K562 (cell line): Measurements from ENCODE around the gene IL2RG. TPM values are rescaled to one million over a fixed set of nuclear protein-coding genes. Genes with fewer than 3 reads are reported as not detected.

ENCODE experiments used
- ATAC-seq: fragments of 200-7000 bp; cut with Tn5 transposase; 3 replicates; pipeline ENCODE4 v1.9.1; 2020; ENCODE audit warnings: moderate library complexity
- BruUV-seq: library from RNA; stranded (reverse); fragments of 400-500 nt; replicated peaks from 2 replicates; lab custom pipeline; 2021; lab: Mats Ljungman, UMichigan
- CTCF ChIA-PET: fragments of 300-600 bp; formaldehyde crosslinking; extraction: SDS; loops from one replicate; lab custom pipeline; 2021; ENCODE audit warnings: low intra/inter-chr PET ratio; lab: Yijun Ruan, JAX
- POLR2A ChIA-PET: fragments of 300-600, 350-650 bp; sonication (Branson Sonifier 250); formaldehyde crosslinking; extraction: SDS; loops from one replicate; lab custom pipeline; 2021; ENCODE audit warnings: antibody characterized with exemption, inconsistent platforms; lab: Yijun Ruan, JAX
- DNase-seq, 4 experiments: peaks; one replicate each; pipeline versions ENCODE4 v3.0.0 to v3.0.0-alpha.2; 2011 to 2018; ENCODE audit warnings: low spot score in 3 of 4, mixed read lengths in 3 of 4; ENCODE audit errors: extremely low read depth in 1 of 4
- FAIRE-seq: peaks from 2 replicates; lab custom pipeline; 2011; peaks lifted over from hg19 to GRCh38; lab: Jason Lieb, UNC
- H2AFZ ChIP-seq: 2 replicates; pipeline ENCODE4 v1.6.0; 2011; ENCODE audit warnings: low read depth, low read length, control low read depth, inconsistent platforms
- H3K27ac ChIP-seq: fragments of 200-600 bp; 3 replicates; pipeline ENCODE4 v1.8.0; 2011; ENCODE audit warnings: low read depth, mild to moderate bottlenecking, control low read depth, inconsistent platforms, low read length, moderate library complexity, mixed read lengths; ENCODE audit errors: extremely low read depth
- H3K27me3 ChIP-seq, 2 experiments: fragments of 300-600 bp in 1 of 2; 2 replicates in 1 of 2; 3 replicates in 1 of 2; pipeline versions ENCODE4 v1.6.0 to v1.8.0; 2011; ENCODE audit warnings: inconsistent platforms in 2 of 2, low read length in 2 of 2, mild to moderate bottlenecking in 1 of 2, mixed read lengths in 1 of 2, moderate library complexity in 1 of 2; ENCODE audit not compliant: control insufficient read depth in 2 of 2, insufficient read depth in 2 of 2
- H3K36me3 ChIP-seq: fragments of 300-600 bp; 3 replicates; pipeline ENCODE4 v1.8.0; 2011; ENCODE audit warnings: mild to moderate bottlenecking, low read length, inconsistent platforms; ENCODE audit not compliant: control insufficient read depth, insufficient read depth
- H3K4me1 ChIP-seq, 2 experiments: fragments of 200-600 bp in 1 of 2; replicated peaks in 1 of 2; 2 replicates in 1 of 2; 3 replicates in 1 of 2; pipeline versions ENCODE4 v1.5.1 to v1.8.0; 2011; ENCODE audit warnings: inconsistent platforms in 2 of 2, low read length in 2 of 2, mild to moderate bottlenecking in 1 of 2, mixed read lengths in 1 of 2, moderate library complexity in 1 of 2; ENCODE audit not compliant: control insufficient read depth in 2 of 2, insufficient read depth in 2 of 2
- H3K4me2 ChIP-seq: 2 replicates; pipeline ENCODE4 v1.6.1; 2011; ENCODE audit warnings: low read length, control low read depth, inconsistent platforms, mixed read lengths; ENCODE audit not compliant: insufficient read depth
- H3K4me3 ChIP-seq: fragments of 200-600 bp; sonication (generic), shearing (Covaris generic); 2 replicates; pipeline ENCODE4 v1.5.1; 2016; ENCODE audit warnings: control low read depth, inconsistent platforms
- H3K79me2 ChIP-seq: fragments of 200-600 bp; 3 replicates; pipeline ENCODE4 v1.8.0; 2011; ENCODE audit warnings: low read length, inconsistent platforms; ENCODE audit not compliant: control insufficient read depth, insufficient read depth
- H3K9ac ChIP-seq, 2 experiments: 2 replicates each; pipeline versions ENCODE4 v1.6.0 to v1.6.1; 2011; ENCODE audit warnings: low read depth in 2 of 2, low read length in 2 of 2, control low read depth in 1 of 2, inconsistent platforms in 1 of 2, mild to moderate bottlenecking in 1 of 2, mixed read lengths in 1 of 2; ENCODE audit not compliant: insufficient read depth in 1 of 2
- H3K9me1 ChIP-seq: one replicate; pipeline ENCODE4 v1.6.0; 2011; ENCODE audit warnings: inconsistent platforms, mild to moderate bottlenecking, low read length, moderate library complexity; ENCODE audit not compliant: control insufficient read depth, insufficient read depth
- H3K9me3 ChIP-seq: replicated peaks from 2 replicates; pipeline ENCODE4 v1.5.1; 2011; ENCODE audit warnings: low read depth, low read length, inconsistent platforms; ENCODE audit not compliant: control insufficient read depth, insufficient read depth
- H4K20me1 ChIP-seq: replicated peaks from 2 replicates; pipeline ENCODE4 v1.6.1; 2011; ENCODE audit warnings: low read length, inconsistent platforms, mixed read lengths; ENCODE audit not compliant: control insufficient read depth, insufficient read depth
- C11orf30 ChIP-seq: fragments of 450-650 bp; IDR thresholded peaks from 2 replicates; pipeline ENCODE4 v1.6.1; 2016; ENCODE audit warnings: low read depth, mild to moderate bottlenecking
- MLLT1 ChIP-seq, 2 experiments: fragments of 450-650 bp; IDR thresholded peaks; 2 replicates each; pipeline ENCODE4 v1.6.1; 2016
- MYC ChIP-seq, 2 experiments: fragments of 250-450 bp in 1 of 2; sonication (Bioruptor Pico) in 1 of 2; IDR thresholded peaks; 2 replicates each; pipeline versions ENCODE4 v1.5.1 to v1.6.1; 2012 to 2021; ENCODE audit warnings: low read depth in 2 of 2, borderline replicate concordance in 1 of 2, improper control_type of control experiment in 1 of 2, low read length in 1 of 2, mild to moderate bottlenecking in 1 of 2, moderate library complexity in 1 of 2
- RCOR1 ChIP-seq, 2 experiments: IDR thresholded peaks; 2 replicates each; pipeline ENCODE4 v1.6.1; 2012; ENCODE audit warnings: low read depth in 2 of 2, low read length in 2 of 2, borderline replicate concordance in 1 of 2, improper control_type of control experiment in 1 of 2
- SIN3A ChIP-seq, 2 experiments: fragments of 150-350 bp in 1 of 2; IDR thresholded peaks; 2 replicates each; pipeline ENCODE4 v1.6.1; 2011 to 2016; ENCODE audit warnings: borderline replicate concordance in 2 of 2, low read depth in 2 of 2, low read length in 2 of 2, mild to moderate bottlenecking in 2 of 2, moderate library complexity in 2 of 2; ENCODE audit not compliant: control insufficient read depth in 1 of 2
- SMARCA5 ChIP-seq: fragments of 450-650 bp; IDR thresholded peaks from 2 replicates; pipeline ENCODE4 v1.6.1; 2016
- STAT5A ChIP-seq: IDR thresholded peaks from 2 replicates; pipeline ENCODE4 v1.6.1; 2012; ENCODE audit warnings: low read length, inconsistent platforms, borderline replicate concordance
- TEAD1 ChIP-seq, 2 experiments: fragments of 450-650 bp in 1 of 2; sonication (generic) in 1 of 2; formaldehyde crosslinking; IDR thresholded peaks; 2 replicates each; pipeline versions ENCODE4 v1.4.0 to v1.8.0; 2020 to 2022; ENCODE audit warnings: mild to moderate bottlenecking in 2 of 2, missing genetic modification reagents in 1 of 2
- ZBTB7A ChIP-seq: IDR thresholded peaks from 2 replicates; pipeline ENCODE4 v1.6.1; 2011; ENCODE audit warnings: low read depth, mild to moderate bottlenecking, low read length, moderate library complexity, borderline replicate concordance; ENCODE audit not compliant: control insufficient read depth
- ZNF316 ChIP-seq: fragments of 450-650 bp; IDR thresholded peaks from 2 replicates; pipeline ENCODE4 v1.6.1; 2016
- ZNF354B ChIP-seq: fragments of 250-450 bp; sonication (Bioruptor Pico); IDR thresholded peaks from 2 replicates; pipeline ENCODE4 v1.4.0; 2020
- ZSCAN32 ChIP-seq: fragments of 450-650 bp; formaldehyde crosslinking; IDR thresholded peaks from 2 replicates; pipeline ENCODE4 v1.4.0; 2020; ENCODE audit warnings: mild to moderate bottlenecking, moderate library complexity
- WGBS: fragments of 100-300 bp; shearing (Covaris generic); methylation state at CpG from one replicate; pipeline ENCODE4 v1.1.6; 2016; ENCODE audit warnings: low coverage, mixed read lengths; ENCODE audit not compliant: insufficient coverage; ENCODE audit errors: missing lambda C conversion rate; 5-methylcytosine and 5-hydroxymethylcytosine counted together
- in situ Hi-C: fragments of 300-500 bp; cut with MboI; formaldehyde crosslinking; loops from 4 replicates; pipeline ENCODE4 v1.15.0; 2018; ENCODE audit warnings: inconsistent platforms, mixed read lengths
- intact Hi-C: fragments of 100-400 bp; cut with micrococcal nuclease; formaldehyde crosslinking; loops from 2 replicates; pipeline ENCODE4 v1.14.2; 2022
- polyA plus RNA-seq, 8 experiments: library from polyadenylated mRNA; depleted of rRNA in 4 of 8; stranded (reverse) in 5 of 8; unstranded in 3 of 8; fragments of >200 nt; fragmentation: Nextera tagmentation in 2 of 8; fragmentation: Illumina TruSeq in 1 of 8; extraction: Ambion mirVana in 2 of 8; extraction: Trizol in 1 of 8; gene quantifications; 2 replicates each; pipeline versions ENCODE4 v1.2.1 to v1.2.3, GENCODE V29; 2011 to 2014; ENCODE audit warnings: inconsistent platforms in 1 of 8, missing spikeins in 1 of 8
- total RNA-seq, 7 experiments: library from RNA; depleted of rRNA in 6 of 7; stranded (reverse); fragments of >200 nt in 6 of 7; fragmentation: Illumina TruSeq in 2 of 7; extraction: Trizol in 2 of 7; gene quantifications; 2 replicates each; pipeline versions ENCODE4 v1.2.1 to v1.2.3, GENCODE V29; 2011 to 2021; ENCODE audit warnings: low replicate concordance in 1 of 7

The IL2RG gene
- total and polyA plus RNA-seq, 9 of the 15 experiments (the other 6 are each of a cell fraction or from before 2014, with no cell fraction given), result 5.5 to 55.4 (median 19.7) TPM

GRCh38 chrX:71105628-71106027 is 5.7 kb downstream of the IL2RG start:
- FAIRE-seq (peak; percentile 58), ATAC-seq (no peak), DNase-seq (no peak)
- H2AFZ ChIP-seq, result peak overlapping the region; percentile 29; the same call in 1 of the 2 replicates
- no peaks in the 10 kb centered on the region for H3K27me3 ChIP-seq
- BruUV-seq, result no TSS peak
- H3K4me2 ChIP-seq, result peak overlapping the region; percentile 46; the same call in 1 of the 2 replicates
- peak overlapping the region in 1 of 2 experiments; percentile 2; a peak in 1 of 4 replicates for H3K9ac ChIP-seq
- ChIA-PET POLR2A (interaction anchor here (1.0 kb wide), 2 partner anchors 14 to 25 kb away, joined by 3 read pairs; no protein-coding TSS in a partner anchor), CTCF (no interaction called here)
- H3K9me3 ChIP-seq, result no peaks in the 10 kb centered on the region
- H3K36me3 ChIP-seq, result peaks cover 3% of the 10 kb centered on the region; the same call in 1 of the 3 replicates
- 64% methylated on average over 3 of the region's 3 CpGs for WGBS
- in situ Hi-C loops, result no loop called here
- H3K4me1 ChIP-seq, result peaks cover 52 to 77% of the 10 kb centered on the region in 2 experiments
- H4K20me1 ChIP-seq, result no peaks in the 10 kb centered on the region
- peaks cover 18% of the 10 kb centered on the region; the same call in 2 of the 3 replicates for H3K79me2 ChIP-seq
- peak overlapping the region; percentile 61 for H3K27ac ChIP-seq
- H3K9me1 ChIP-seq, result no peaks in the 10 kb centered on the region
- TF ChIP-seq ZNF354B, result no peak
- TF ChIP-seq ZNF316, result no peak
- no peak for TF ChIP-seq MLLT1 (IDR thresholded peaks at IDR 0.05)
- no peak for TF ChIP-seq SIN3A (IDR thresholded peaks at IDR 0.05; ENCODE audit: borderline replicate concordance in 2 of 2, control insufficient read depth in 1 of 2, low read depth in 2 of 2, low read length in 2 of 2)
- TF ChIP-seq SMARCA5, result no peak
- TF ChIP-seq C11orf30, result no peak
- no peak for TF ChIP-seq ZBTB7A
- TF ChIP-seq STAT5A, result no peak
- no peak for TF ChIP-seq ZSCAN32 (CRISPR knock-in tag)
- TF ChIP-seq MYC (IDR thresholded peaks at IDR 0.05; ENCODE audit: low read depth, low read length), result no peak
- TF ChIP-seq MYC (CRISPR knock-in tag; IDR thresholded peaks at IDR 0.05; ENCODE audit: borderline replicate concordance, low read depth), result no peak
- no peak for TF ChIP-seq RCOR1 (IDR thresholded peaks at IDR 0.05; ENCODE audit: borderline replicate concordance in 1 of 2, low read depth in 2 of 2, low read length in 2 of 2)
- no peak for TF ChIP-seq TEAD1 (CRISPR knock-in tag; IDR thresholded peaks at IDR 0.05)
- intact Hi-C loops, result no loop called here
- no peak overlapping the region for H3K4me3 ChIP-seq
